Spleen (tissue), 11 donors: Measurements from ENCODE around the gene FUT9. TPM values are rescaled to one million over a fixed set of nuclear protein-coding genes. Genes with fewer than 3 reads are reported as not detected.

Experiments
- DNase-seq: peaks from one replicate; pipeline ENCODE4 v3.0.0-alpha.2; 2020
- H3K27ac ChIP-seq, 8 donors: fragments of 200-600 bp; sonication (generic) in 7 of 8; 1 replicate in 4 of 8; 2 replicates in 4 of 8; pipeline versions ENCODE4 v1.5.0 to v1.8.0; 2016 to 2021; ENCODE audit warnings: inconsistent platforms in 4 of 8, mild to moderate bottlenecking in 4 of 8, moderate library complexity in 1 of 8
- H3K27me3 ChIP-seq, 7 donors: fragments of 200-600 bp; sonication (generic) in 6 of 7; replicated peaks in 1 of 7; 1 replicate in 4 of 7; 2 replicates in 3 of 7; pipeline versions ENCODE4 v1.5.0 to v1.8.0; 2016 to 2021; ENCODE audit warnings: inconsistent platforms in 3 of 7, mild to moderate bottlenecking in 1 of 7
- H3K36me3 ChIP-seq, 6 donors: fragments of 200-600 bp; sonication (generic) in 5 of 6; 1 replicate in 4 of 6; 2 replicates in 2 of 6; pipeline versions ENCODE4 v1.5.0 to v1.8.0; 2016 to 2021; ENCODE audit warnings: inconsistent platforms in 2 of 6
- H3K4me1 ChIP-seq, 6 donors: fragments of 200-600 bp; sonication (generic) in 5 of 6; 1 replicate in 3 of 6; 2 replicates in 3 of 6; pipeline versions ENCODE4 v1.5.0 to v1.8.0; 2016 to 2021; ENCODE audit warnings: inconsistent platforms in 3 of 6
- H3K4me3 ChIP-seq, 8 donors: fragments of 200-600 bp; sonication (generic) in 7 of 8; 1 replicate in 4 of 8; 2 replicates in 4 of 8; pipeline versions ENCODE4 v1.5.0 to v1.8.0; 2016 to 2021; ENCODE audit warnings: inconsistent platforms in 4 of 8, mild to moderate bottlenecking in 4 of 8, moderate library complexity in 2 of 8
- H3K9me3 ChIP-seq, 8 donors: fragments of 200-600 bp; sonication (generic) in 7 of 8; 1 replicate in 4 of 8; 2 replicates in 4 of 8; pipeline versions ENCODE4 v1.5.0 to v1.8.0; 2016 to 2021; ENCODE audit warnings: inconsistent platforms in 4 of 8
- POLR2A ChIP-seq, 3 donors: fragments of 450-650 bp; IDR thresholded peaks; one replicate each; pipeline ENCODE4 v1.5.1; 2017; ENCODE audit warnings: antibody characterized with exemption in 3 of 3, mild to moderate bottlenecking in 1 of 3
- POLR2AphosphoS5 ChIP-seq, 3 donors: sonication (generic); formaldehyde crosslinking; IDR thresholded peaks; one replicate each; pipeline ENCODE4 v1.5.1; 2017; ENCODE audit warnings: antibody characterized with exemption in 3 of 3
- WGBS, 5 donors: extraction: QIAGEN DNeasy Blood & Tissue Kit in 3 of 5; methylation state at CpG; one replicate each; pipeline versions ENCODE4 v1.1.5 to v1.1.7; 2013 to 2018; 5-methylcytosine and 5-hydroxymethylcytosine counted together
- intact Hi-C: fragments of 100-400 bp; cut with DNase I; formaldehyde crosslinking; loops from one replicate; pipeline ENCODE4 v1.15.0; 2023; ENCODE audit warnings: low total_unique reads
- polyA plus RNA-seq, 3 donors: library from polyadenylated mRNA; stranded (reverse); fragments of 200-250 nt; gene quantifications; one replicate each; pipeline ENCODE4 v1.2.1, GENCODE V29; 2013
- total RNA-seq, 7 donors: library from RNA; depleted of rRNA in 3 of 7; stranded (reverse); fragments of >200 nt in 3 of 7; fragmentation: NEBNext Ultra II Directional in 4 of 7; extraction: Animal tissue kit (Norgen Biotek cat#: 25700) in 4 of 7; gene quantifications; one replicate each; pipeline versions ENCODE4 v1.1.0 to v1.2.1, GENCODE V29; 2016 to 2021
- TF ChIP-seq, protein P1 (sequence below), 11 experiments: fragments of 200-600 bp in 7 of 11; fragments of 450-650 bp in 4 of 11; sonication (generic) in 4 of 11; IDR thresholded peaks in 8 of 11; conservative IDR thresholded peaks in 3 of 11; 1 replicate in 7 of 11; 2 replicates in 4 of 11; pipeline versions ENCODE4 v1.4.0 to v1.8.0; 2016 to 2021; ENCODE audit warnings: antibody characterized with exemption in 11 of 11, inconsistent platforms in 4 of 11, mild to moderate bottlenecking in 1 of 11
- donor health status: healthy with polysubstance abuse.
- donor health status: DM: no; HTN: no; CAD: no; lungs with moderate emphysema.
- donor health status: DM: no; HTN: no; CAD: no.
- donor health status: Bipolar disorder and iron deficiency.
- donor health status: healthy.
- donor health status: DM: no; HTN: no; CAD: no.
- donor health status: DM: yes; HTN: yes; CAD: no.

FUT9 gene
- total and polyA plus RNA-seq, 10 donors = under 0.01 TPM; not detected in 9

DNA sequence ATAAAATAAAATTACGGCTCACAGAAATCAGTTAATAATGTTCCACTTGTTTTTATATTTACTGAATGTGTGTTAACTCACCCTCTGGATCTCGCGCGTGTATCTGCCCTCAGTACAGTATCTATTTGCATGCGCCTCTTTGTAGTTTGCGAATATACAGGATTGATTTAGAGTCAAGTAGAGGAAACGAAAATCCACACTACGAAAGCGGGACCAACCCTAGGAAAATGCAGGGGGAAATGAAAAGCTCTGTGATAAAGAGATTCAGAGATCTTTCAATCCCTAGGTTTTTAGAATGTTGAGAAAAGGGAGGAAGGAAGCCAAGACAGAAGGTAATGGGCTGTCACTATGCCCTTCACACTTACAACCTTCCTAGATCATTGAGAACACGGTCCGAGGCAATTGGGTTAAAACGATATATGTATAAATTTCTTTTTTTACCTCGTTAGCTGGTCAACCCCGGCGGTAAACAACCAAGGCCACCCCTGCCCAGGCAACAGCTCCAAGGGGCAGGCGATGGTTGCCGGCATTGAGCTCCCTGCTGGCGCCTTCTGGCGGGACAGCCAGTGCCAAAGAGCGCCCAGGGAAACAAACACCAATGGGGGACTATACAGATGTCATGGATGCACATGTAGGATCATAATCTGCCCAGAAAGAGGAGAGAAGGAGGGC, 792 bp upstream of the FUT9 start:
- Histone ChIP-seq H3K4me3 (no peak overlapping the region), H3K36me3 (no peaks in the 10 kb centered on the region), H3K27ac (no peak overlapping the region), H3K4me1 (peaks cover 0 to 7% (median 0%) of the 10 kb centered on the region in 6 donors), H3K9me3 (no peaks in the 10 kb centered on the region), H3K27me3 (peaks cover 0 to 34% (median 9%) of the 10 kb centered on the region in 7 donors)
- intact Hi-C loops = no loop called here
- no peak for TF ChIP-seq POLR2A (IDR thresholded peaks at IDR 0.05)
- TF ChIP-seq, protein P1, sequence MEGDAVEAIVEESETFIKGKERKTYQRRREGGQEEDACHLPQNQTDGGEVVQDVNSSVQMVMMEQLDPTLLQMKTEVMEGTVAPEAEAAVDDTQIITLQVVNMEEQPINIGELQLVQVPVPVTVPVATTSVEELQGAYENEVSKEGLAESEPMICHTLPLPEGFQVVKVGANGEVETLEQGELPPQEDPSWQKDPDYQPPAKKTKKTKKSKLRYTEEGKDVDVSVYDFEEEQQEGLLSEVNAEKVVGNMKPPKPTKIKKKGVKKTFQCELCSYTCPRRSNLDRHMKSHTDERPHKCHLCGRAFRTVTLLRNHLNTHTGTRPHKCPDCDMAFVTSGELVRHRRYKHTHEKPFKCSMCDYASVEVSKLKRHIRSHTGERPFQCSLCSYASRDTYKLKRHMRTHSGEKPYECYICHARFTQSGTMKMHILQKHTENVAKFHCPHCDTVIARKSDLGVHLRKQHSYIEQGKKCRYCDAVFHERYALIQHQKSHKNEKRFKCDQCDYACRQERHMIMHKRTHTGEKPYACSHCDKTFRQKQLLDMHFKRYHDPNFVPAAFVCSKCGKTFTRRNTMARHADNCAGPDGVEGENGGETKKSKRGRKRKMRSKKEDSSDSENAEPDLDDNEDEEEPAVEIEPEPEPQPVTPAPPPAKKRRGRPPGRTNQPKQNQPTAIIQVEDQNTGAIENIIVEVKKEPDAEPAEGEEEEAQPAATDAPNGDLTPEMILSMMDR (IDR thresholded peaks at IDR 0.05 in 8 of 11, conservative IDR thresholded peaks at IDR 0.05 in 3 of 11) = no peak
- TF ChIP-seq POLR2AphosphoS5 (IDR thresholded peaks at IDR 0.05) = no peak
- 12 to 17% (median 13%) methylated on average over 20 of the region's 20 CpGs for WGBS, 5 donors
- peak; percentile 38 for DNase-seq

DNA sequence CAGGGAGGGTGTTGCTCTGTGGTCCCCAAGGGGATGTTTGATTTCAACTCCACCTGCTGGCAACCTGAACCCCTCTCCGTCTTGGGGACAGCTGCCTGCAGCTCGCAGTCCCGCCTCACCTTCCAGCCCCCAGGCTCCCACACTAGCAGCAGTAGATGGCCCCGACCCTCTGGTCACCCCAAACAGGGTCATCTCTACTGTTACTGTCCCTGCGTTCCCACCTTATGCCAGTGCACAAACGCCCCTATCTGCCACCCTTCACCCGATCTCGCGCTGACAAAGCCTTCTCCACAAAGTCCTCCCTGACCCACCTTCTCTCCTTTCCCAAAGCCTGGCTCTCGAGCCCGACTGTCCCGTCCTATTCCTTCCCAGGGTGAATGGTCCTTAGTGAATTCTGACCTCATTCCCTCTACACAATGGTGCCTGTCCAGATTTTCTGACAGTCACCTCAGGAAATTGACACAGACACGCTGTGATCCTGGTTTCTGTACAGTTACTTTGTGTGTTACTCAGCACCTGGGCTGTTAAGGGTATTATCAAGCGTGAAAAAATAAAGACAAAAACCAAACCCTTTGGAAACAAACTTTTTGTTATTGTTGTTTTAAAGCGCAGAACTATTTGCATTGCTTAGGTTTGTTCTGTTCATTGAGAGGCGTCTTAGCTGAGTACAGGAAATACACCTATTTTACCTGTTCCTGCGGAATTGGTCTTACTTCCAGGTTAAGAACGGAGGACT, 728 bp downstream of the FUT9 start:
- Histone ChIP-seq H3K27ac (no peak overlapping the region), H3K27me3 (peaks cover 0 to 34% (median 9%) of the 10 kb centered on the region in 7 donors), H3K4me3 (no peak overlapping the region), H3K9me3 (no peaks in the 10 kb centered on the region), H3K36me3 (no peaks in the 10 kb centered on the region), H3K4me1 (peaks cover 0 to 7% (median 0%) of the 10 kb centered on the region in 6 donors)
- WGBS, 5 donors = 7 to 15% (median 9%) methylated on average over 18 of the region's 18 CpGs
- TF ChIP-seq, protein P1 (IDR thresholded peaks at IDR 0.05 in 8 of 11, conservative IDR thresholded peaks at IDR 0.05 in 3 of 11) = no peak
- peak; percentile 43 for DNase-seq
- intact Hi-C loops = no loop called here

DNA sequence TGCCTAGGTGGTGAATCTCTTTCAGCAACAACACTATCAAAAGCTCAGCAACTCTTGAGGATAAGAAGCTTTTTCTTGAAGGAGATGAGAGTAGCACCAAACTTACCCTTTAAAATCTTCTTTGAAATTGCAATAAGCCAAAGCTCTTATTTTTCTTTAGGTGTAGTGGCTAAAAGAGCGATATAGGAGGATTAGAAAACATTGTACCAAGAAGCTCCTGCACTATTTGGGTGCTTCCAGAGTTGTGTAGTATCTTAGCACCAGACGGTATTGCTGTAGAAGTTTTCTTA, 1.2 kb downstream of the FUT9 start:
- intact Hi-C loops = no loop called here
- no peak overlapping the region for H3K27ac ChIP-seq
- no peak overlapping the region for H3K4me3 ChIP-seq
- DNase-seq = no peak
- TF ChIP-seq POLR2A (IDR thresholded peaks at IDR 0.05) (no peak), POLR2AphosphoS5 (IDR thresholded peaks at IDR 0.05) (no peak)
- TF ChIP-seq, protein P1 (IDR thresholded peaks at IDR 0.05 in 8 of 11, conservative IDR thresholded peaks at IDR 0.05 in 3 of 11) = no peak
- H3K4me1 ChIP-seq = peaks cover 0 to 7% (median 0%) of the 10 kb centered on the region in 6 donors
- 57 to 80% (median 70%) methylated on average over 2 of the region's 2 CpGs for WGBS, 5 donors
- H3K36me3 ChIP-seq = no peaks in the 10 kb centered on the region
- peaks cover 0 to 34% (median 9%) of the 10 kb centered on the region in 7 donors for H3K27me3 ChIP-seq
- H3K9me3 ChIP-seq = no peaks in the 10 kb centered on the region

DNA sequence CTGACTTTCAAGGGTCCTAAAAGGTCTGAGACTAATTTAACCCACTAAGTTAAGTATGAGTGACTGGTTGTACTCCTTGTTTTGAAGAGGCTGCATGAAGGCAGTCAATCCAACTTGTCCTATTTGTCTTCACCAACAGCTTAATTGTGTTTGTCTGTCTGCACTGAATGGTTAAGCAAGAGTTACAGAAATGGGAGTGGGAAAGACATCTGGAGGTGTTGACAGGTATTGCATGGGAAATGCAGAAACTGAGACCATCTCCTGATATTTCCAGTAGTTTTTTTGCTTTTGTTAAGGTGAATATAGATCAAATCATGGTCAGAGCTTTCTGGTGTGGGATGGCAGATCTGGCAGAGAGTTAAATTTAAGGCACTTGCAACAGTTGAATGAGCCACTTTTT, 6.5 kb downstream of the FUT9 start:
- intact Hi-C loops = no loop called here

More for the DNA sequence above, 6.5 kb downstream of the FUT9 start:
- no peak for TF ChIP-seq POLR2A (IDR thresholded peaks at IDR 0.05)
- TF ChIP-seq, protein P1 (IDR thresholded peaks at IDR 0.05 in 8 of 11, conservative IDR thresholded peaks at IDR 0.05 in 3 of 11) = no peak
- no peak for TF ChIP-seq POLR2AphosphoS5 (IDR thresholded peaks at IDR 0.05)
- Histone ChIP-seq H3K36me3 (no peaks in the 10 kb centered on the region), H3K4me1 (no peaks in the 10 kb centered on the region), H3K27ac (no peak overlapping the region), H3K4me3 (no peak overlapping the region), H3K27me3 (peaks cover 0 to under 1% (median 0%) of the 10 kb centered on the region in 7 donors), H3K9me3 (no peaks in the 10 kb centered on the region)
- no peak for DNase-seq
